ENCODE measurements around the gene SDCCAG8.

DNA sequence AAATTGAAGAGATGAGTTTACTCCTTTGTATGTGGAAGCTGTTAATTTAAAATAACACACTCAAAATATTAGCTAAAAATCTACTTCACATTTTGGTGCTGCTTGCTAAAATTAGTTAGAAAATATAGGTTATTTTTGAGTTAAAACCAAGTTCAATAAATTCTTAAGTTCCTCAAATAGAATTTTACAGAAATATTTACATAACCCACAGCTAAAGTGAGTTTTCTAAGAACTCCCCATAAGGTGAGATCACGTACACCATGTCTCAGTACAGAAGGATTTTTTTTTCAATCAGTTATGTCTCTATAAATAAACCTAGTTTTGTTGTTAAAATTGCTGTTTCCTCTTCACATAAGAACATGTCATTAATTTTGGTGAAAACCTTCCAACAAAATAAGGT, 108.0 kb downstream of the SDCCAG8 start:
- TF ChIP-seq, protein P1, sequence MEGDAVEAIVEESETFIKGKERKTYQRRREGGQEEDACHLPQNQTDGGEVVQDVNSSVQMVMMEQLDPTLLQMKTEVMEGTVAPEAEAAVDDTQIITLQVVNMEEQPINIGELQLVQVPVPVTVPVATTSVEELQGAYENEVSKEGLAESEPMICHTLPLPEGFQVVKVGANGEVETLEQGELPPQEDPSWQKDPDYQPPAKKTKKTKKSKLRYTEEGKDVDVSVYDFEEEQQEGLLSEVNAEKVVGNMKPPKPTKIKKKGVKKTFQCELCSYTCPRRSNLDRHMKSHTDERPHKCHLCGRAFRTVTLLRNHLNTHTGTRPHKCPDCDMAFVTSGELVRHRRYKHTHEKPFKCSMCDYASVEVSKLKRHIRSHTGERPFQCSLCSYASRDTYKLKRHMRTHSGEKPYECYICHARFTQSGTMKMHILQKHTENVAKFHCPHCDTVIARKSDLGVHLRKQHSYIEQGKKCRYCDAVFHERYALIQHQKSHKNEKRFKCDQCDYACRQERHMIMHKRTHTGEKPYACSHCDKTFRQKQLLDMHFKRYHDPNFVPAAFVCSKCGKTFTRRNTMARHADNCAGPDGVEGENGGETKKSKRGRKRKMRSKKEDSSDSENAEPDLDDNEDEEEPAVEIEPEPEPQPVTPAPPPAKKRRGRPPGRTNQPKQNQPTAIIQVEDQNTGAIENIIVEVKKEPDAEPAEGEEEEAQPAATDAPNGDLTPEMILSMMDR (IDR thresholded peaks at IDR 0.05; ENCODE audit: insufficient read depth, low read depth, low read length), result no peak
- TF ChIP-seq EZH2 (IDR thresholded peaks at IDR 0.05; ENCODE audit: insufficient read depth, low read length), result no peak

Measured in astrocyte (in vitro differentiated cells and primary cell).